Sigmoid colon (tissue), 7 donors: Measurements from ENCODE around the gene PICK1. TPM values are rescaled to one million over a fixed set of nuclear protein-coding genes. Genes with fewer than 3 reads are reported as not detected.

Experiments used
- DNase-seq: peaks from one replicate; pipeline ENCODE4 v3.0.0-alpha.2; 2019
- H3K27ac ChIP-seq, 4 donors: fragments of 200-600 bp; sonication (generic); one replicate each; pipeline ENCODE4 v1.5.1; 2016 to 2019; ENCODE audit warnings: mild to moderate bottlenecking in 1 of 4
- H3K27me3 ChIP-seq, 3 donors: fragments of 200-600 bp; sonication (generic); one replicate each; pipeline ENCODE4 v1.5.1; 2019; ENCODE audit warnings: mild to moderate bottlenecking in 1 of 3
- H3K36me3 ChIP-seq, 4 donors: fragments of 200-600 bp; sonication (generic); one replicate each; pipeline ENCODE4 v1.5.1; 2016 to 2019
- H3K4me1 ChIP-seq, 4 donors: fragments of 200-600 bp; sonication (generic); one replicate each; pipeline ENCODE4 v1.5.1; 2017 to 2019
- H3K4me3 ChIP-seq, 4 donors: fragments of 200-600 bp; sonication (generic); one replicate each; pipeline ENCODE4 v1.5.1; 2017 to 2019; ENCODE audit warnings: mild to moderate bottlenecking in 2 of 4, moderate library complexity in 1 of 4
- H3K9me3 ChIP-seq, 4 donors: fragments of 200-600 bp in 3 of 4; sonication (generic) in 3 of 4; one replicate each; pipeline versions ENCODE4 v1.5.1 to v1.6.1; 2013 to 2019
- EP300 ChIP-seq, 4 donors: sonication (generic); formaldehyde crosslinking; IDR thresholded peaks; one replicate each; pipeline ENCODE4 v1.6.1; 2017; ENCODE audit warnings: antibody characterized with exemption in 4 of 4
- POLR2A ChIP-seq, 2 donors: fragments of 450-650 bp; IDR thresholded peaks; one replicate each; pipeline ENCODE4 v1.6.1; 2016; ENCODE audit warnings: antibody characterized with exemption in 2 of 2, mild to moderate bottlenecking in 2 of 2, moderate library complexity in 2 of 2
- POLR2AphosphoS5 ChIP-seq, 4 donors: sonication (generic); formaldehyde crosslinking; IDR thresholded peaks; one replicate each; pipeline ENCODE4 v1.6.1; 2017; ENCODE audit warnings: antibody characterized with exemption in 4 of 4
- WGBS, 2 donors: extraction: QIAGEN DNeasy Blood & Tissue Kit; methylation state at CpG; one replicate each; pipeline ENCODE4 v1.1.7; 2013; 5-methylcytosine and 5-hydroxymethylcytosine counted together
- intact Hi-C: fragments of 100-400 bp; cut with DNase I; formaldehyde crosslinking; loops from one replicate; pipeline ENCODE4 v1.15.1; 2023
- polyA plus RNA-seq, 3 donors: library from polyadenylated mRNA; stranded (reverse); fragments of 200-250 nt; gene quantifications; one replicate each; pipeline ENCODE4 v1.2.3, GENCODE V29; 2013
- total RNA-seq, 4 donors: library from RNA; depleted of rRNA; stranded (reverse); fragments of >200 nt; gene quantifications; one replicate each; pipeline ENCODE4 v1.1.0, GENCODE V29; 2016
- TF ChIP-seq, protein P1 (sequence below), 4 experiments: fragments of 450-650 bp in 3 of 4; fragments of 200-600 bp in 1 of 4; IDR thresholded peaks; one replicate each; pipeline ENCODE4 v1.5.1; 2016 to 2019; ENCODE audit warnings: antibody characterized with exemption in 4 of 4, mild to moderate bottlenecking in 3 of 4, moderate library complexity in 2 of 4
- donor health status: healthy with polysubstance abuse.
- donor health status: Bipolar disorder and iron deficiency.
- donor health status: healthy.

Gene PICK1
- total and polyA plus RNA-seq, 7 donors, result 14.3 to 38.9 (median 21.0) TPM

GRCh38 chr22:38075105-38075825 is 18.1 kb downstream of the PICK1 start:
- H3K27ac ChIP-seq, result no peak overlapping the region
- TF ChIP-seq POLR2AphosphoS5 (IDR thresholded peaks at IDR 0.05) (no peak), EP300 (IDR thresholded peaks at IDR 0.05) (no peak)
- intact Hi-C loops, result no loop called here
- peaks cover 0 to 6% (median 2%) of the 10 kb centered on the region in 3 donors for H3K27me3 ChIP-seq
- no peaks in the 10 kb centered on the region for H3K9me3 ChIP-seq
- WGBS, 2 donors, result 93 to 94% methylated on average over 32 of the region's 32 CpGs
- no peak overlapping the region for H3K4me3 ChIP-seq
- peaks cover 0 to 44% (median 8%) of the 10 kb centered on the region in 4 donors for H3K36me3 ChIP-seq
- H3K4me1 ChIP-seq, result peaks cover 0 to 6% (median 5%) of the 10 kb centered on the region in 4 donors
- no peak for DNase-seq

GRCh38 chr22:38075961-38076360 is 18.8 kb downstream of the PICK1 start:
- intact Hi-C loops, result no loop called here

DNA sequence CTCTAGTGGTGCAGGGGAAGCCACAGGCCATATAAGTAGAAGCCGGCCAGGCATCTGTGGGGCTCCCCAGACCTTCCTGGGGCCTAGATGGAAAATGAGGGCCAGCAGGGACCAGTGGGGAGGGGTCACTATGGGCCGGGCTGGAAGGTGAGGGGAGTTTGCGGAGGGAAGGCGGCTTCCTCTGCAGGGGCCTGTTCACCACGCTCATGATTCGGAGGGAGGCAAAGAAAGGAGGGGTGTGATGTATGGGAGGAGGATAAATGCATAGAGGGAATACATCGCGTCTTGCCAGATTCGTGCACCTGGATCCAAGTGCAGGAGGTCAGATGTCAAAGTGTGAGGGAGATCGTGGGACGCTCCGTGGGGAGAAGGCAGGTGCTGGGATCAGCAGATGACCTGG is 19.9 kb downstream of the PICK1 start:
- DNase-seq, result no peak
- Histone ChIP-seq H3K4me3 (no peak overlapping the region), H3K27me3 (peaks cover 7 to 24% (median 21%) of the 10 kb centered on the region in 3 donors), H3K4me1 (peaks cover 0 to 16% (median 15%) of the 10 kb centered on the region in 4 donors), H3K9me3 (no peaks in the 10 kb centered on the region), H3K36me3 (peaks cover 0 to 35% (median 8%) of the 10 kb centered on the region in 4 donors), H3K27ac (no peak overlapping the region)
- TF ChIP-seq EP300 (IDR thresholded peaks at IDR 0.05), result no peak
- TF ChIP-seq POLR2AphosphoS5 (IDR thresholded peaks at IDR 0.05), result no peak
- TF ChIP-seq POLR2A (IDR thresholded peaks at IDR 0.05), result no peak
- TF ChIP-seq, protein P1, sequence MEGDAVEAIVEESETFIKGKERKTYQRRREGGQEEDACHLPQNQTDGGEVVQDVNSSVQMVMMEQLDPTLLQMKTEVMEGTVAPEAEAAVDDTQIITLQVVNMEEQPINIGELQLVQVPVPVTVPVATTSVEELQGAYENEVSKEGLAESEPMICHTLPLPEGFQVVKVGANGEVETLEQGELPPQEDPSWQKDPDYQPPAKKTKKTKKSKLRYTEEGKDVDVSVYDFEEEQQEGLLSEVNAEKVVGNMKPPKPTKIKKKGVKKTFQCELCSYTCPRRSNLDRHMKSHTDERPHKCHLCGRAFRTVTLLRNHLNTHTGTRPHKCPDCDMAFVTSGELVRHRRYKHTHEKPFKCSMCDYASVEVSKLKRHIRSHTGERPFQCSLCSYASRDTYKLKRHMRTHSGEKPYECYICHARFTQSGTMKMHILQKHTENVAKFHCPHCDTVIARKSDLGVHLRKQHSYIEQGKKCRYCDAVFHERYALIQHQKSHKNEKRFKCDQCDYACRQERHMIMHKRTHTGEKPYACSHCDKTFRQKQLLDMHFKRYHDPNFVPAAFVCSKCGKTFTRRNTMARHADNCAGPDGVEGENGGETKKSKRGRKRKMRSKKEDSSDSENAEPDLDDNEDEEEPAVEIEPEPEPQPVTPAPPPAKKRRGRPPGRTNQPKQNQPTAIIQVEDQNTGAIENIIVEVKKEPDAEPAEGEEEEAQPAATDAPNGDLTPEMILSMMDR (IDR thresholded peaks at IDR 0.05), result no peak
- intact Hi-C loops, result no loop called here
- 78 to 86% methylated on average over 12 of the region's 12 CpGs for WGBS, 2 donors

More at GRCh38 chr22:38075961-38076360, 18.8 kb downstream of the PICK1 start:
- no peak for DNase-seq
- WGBS, 2 donors, result 89 to 90% methylated on average over 13 of the region's 13 CpGs
- Histone ChIP-seq H3K4me3 (no peak overlapping the region), H3K36me3 (peaks cover 0 to 44% (median 8%) of the 10 kb centered on the region in 4 donors), H3K4me1 (peaks cover 0 to 5% (median 4%) of the 10 kb centered on the region in 4 donors), H3K27me3 (peaks cover 0 to 13% (median 9%) of the 10 kb centered on the region in 3 donors), H3K9me3 (no peaks in the 10 kb centered on the region), H3K27ac (no peak overlapping the region)
- TF ChIP-seq EP300 (IDR thresholded peaks at IDR 0.05) (no peak), POLR2A (IDR thresholded peaks at IDR 0.05) (no peak), POLR2AphosphoS5 (IDR thresholded peaks at IDR 0.05) (no peak)
- TF ChIP-seq, protein P1 (IDR thresholded peaks at IDR 0.05), result no peak

DNA sequence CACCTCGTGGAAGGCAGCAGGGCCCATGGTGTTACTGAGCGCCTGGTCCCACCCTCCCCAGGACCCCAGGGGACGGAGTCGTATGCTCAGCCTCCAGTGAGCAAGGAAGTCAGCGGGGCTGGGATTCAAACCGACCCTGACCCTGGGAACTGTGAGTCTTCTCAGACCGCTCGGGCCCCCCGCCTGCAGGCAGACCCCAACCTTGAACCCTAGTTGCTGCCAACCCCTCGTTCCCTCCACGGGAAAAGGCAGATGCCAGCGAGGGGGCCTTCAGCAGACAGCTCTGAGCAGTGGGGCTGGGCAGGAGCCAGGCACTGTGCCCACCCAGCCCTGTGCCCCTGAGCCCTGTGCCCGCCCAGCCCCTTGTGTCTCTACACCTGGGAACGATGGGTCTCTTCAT is 20.4 kb downstream of the PICK1 start:
- H3K9me3 ChIP-seq, result no peaks in the 10 kb centered on the region

More for the DNA sequence above, 20.4 kb downstream of the PICK1 start:
- Histone ChIP-seq H3K4me3 (no peak overlapping the region), H3K36me3 (peaks cover 0 to 31% (median 7%) of the 10 kb centered on the region in 4 donors), H3K4me1 (peaks cover 0 to 21% (median 20%) of the 10 kb centered on the region in 4 donors), H3K27me3 (peaks cover 12 to 29% (median 26%) of the 10 kb centered on the region in 3 donors), H3K27ac (no peak overlapping the region)
- WGBS, 2 donors, result 81 to 82% methylated on average over 14 of the region's 14 CpGs
- intact Hi-C loops, result no loop called here
- no peak for TF ChIP-seq EP300 (IDR thresholded peaks at IDR 0.05)
- no peak for TF ChIP-seq POLR2AphosphoS5 (IDR thresholded peaks at IDR 0.05)
- TF ChIP-seq, protein P1 (IDR thresholded peaks at IDR 0.05), result no peak
- TF ChIP-seq POLR2A (IDR thresholded peaks at IDR 0.05), result no peak
- DNase-seq, result peak; percentile 56
